HG03280 (cell line): Measurements from ENCODE around the gene CEP97.
"Not testable (repeated sequence)": the region's sequence is repeated elsewhere in the genome, so short reads cannot be mapped to it uniquely, and the experiment has no call there.

Source experiments
- ATAC-seq: cut with Tn5 transposase; IDR thresholded peaks from one replicate; pipeline ENCODE4 v1.9.1; 2021; ENCODE audit warnings: mild to moderate bottlenecking, moderate library complexity; ENCODE audit not compliant: unreplicated experiment

Gene CEP97

DNA sequence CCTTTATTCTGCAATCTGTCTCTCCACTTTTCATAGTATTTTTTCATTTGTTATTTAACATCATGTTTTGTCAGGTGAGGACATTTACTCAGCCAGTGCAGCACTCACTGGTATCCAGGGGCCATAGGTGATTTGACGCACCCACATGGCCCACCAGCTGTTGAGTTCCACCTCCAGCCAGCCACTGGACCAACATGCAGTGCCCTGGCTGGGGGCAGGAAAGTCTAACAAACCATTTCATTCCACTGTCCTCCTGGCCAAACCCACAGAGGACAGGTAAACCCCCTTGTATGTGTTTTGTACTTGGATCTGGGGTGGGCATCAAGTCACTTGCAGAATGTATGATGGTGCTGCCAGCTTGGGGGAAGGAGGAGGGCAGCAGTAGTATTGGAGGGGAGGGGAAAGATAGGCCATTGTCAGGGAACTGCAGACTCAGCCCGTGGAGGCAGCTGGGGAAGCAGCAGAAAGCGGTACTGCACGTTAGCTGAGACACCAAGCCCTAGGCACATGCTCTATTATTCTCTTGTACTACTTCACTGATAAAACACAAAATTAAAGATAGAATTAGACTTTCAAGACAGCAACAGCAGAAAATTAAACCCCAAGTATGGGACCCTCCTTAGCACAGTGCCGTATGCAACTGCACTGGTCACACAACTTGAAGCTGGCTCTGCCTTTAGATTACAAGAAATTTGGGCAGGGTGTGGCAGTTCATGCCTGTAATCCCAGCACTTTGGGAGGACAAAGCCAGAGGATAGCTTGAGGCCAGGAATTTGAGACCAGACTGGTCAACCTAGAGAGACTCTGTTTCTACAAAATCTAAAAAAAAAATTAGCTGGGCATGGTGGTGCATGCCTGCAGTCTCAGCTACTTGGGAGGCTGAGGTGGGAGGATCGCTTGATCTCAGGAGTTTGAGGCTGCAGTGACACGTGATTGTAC is 22.4 kb upstream of the CEP97 start:
- ATAC-seq, result no peak

DNA sequence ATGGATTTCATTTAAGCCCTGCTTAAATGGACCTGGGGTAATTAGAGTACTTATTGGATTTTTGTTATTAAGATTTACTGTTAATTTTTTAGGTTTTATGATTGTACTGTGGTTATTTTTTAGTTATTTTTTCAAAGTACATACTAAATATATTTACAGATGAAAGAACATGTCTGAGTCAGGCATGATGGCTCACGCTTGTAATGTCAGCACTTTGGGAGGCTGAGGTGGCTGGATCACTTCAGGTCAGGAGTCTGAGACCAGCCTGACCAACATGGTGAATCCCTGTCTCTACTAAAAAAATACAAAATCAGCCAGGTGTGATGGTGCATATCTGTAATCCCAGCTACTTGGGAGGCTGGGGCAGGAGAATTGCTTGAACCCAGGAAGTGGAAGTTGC is 21.7 kb upstream of the CEP97 start:
- ATAC-seq, result no peak

DNA sequence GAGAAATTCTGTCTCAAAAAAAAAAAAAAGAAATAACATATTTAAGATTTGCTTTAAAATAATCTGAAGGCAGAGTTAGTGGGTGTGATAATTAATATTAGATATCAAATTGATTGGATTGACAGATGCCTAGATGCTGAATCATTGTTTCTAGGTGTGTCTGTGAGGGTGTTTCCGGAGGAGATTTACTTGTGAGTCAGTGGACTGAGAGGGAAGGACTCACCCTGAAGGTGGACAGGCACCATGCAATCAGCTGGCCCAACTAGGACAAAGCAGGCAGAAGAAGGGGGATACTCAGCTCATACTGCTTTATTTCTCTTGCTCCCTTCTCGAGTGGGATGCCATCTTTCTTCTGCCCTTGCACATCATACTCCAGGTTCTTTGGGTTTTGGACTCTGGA is 21.2 kb upstream of the CEP97 start:
- ATAC-seq, result no peak

DNA sequence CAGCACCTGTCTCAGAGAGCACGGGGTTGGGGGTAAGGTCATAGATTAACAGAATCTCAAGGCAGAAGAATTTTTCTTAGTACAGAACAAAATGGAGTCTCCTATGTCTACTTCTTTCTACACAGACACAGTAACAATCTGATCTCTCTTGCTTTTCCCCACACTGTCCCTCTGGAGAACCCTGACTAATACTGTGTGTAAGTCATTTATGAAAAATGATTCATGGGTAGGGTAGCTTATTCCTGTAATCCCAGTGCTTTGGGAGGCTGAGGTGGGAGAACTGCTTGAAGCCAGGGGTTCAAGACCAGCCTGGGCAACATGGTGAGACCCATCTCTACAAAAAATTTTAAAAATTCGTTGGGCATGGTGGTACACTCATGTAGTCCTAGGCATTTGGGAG is 19.8 kb upstream of the CEP97 start:
- not testable (repeated sequence) for ATAC-seq

DNA sequence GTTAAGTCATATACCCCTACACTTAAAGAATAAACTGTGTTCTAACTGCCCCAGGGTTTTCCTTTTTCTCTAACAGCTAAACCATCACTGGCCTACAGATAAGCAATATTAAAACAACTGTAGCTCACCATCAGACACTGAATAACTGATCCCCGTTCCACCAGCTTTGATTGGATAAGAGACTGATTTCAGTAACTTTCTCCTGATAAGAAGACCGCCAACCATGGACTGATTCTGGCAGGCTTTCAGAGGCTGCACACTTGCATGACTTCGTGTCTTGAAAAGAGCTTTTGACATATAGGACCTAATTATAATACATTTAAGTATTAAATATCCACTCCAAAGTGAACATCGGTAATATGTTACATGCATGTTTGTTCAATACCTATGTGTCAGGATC is 15.3 kb upstream of the CEP97 start:
- no peak for ATAC-seq

DNA sequence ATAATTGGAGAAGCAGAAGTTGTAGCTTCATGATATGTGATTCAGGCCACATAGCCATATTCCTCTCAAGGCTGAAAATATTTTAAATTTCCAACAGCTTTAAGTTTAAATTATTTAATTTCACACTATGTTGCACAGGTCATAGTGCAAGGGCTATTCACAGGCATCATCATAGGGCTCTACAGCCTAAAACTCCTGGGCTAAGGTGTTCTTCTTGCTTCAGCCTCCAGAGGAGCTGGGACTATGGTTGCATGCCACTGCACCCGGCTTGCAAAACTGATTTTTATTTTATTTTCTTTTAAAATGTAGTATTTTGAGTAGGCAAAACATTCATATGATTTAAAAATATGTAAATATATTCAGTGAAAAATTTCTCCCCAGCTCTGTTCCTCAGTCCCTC is 6.0 kb upstream of the CEP97 start:
- ATAC-seq, result no peak

DNA sequence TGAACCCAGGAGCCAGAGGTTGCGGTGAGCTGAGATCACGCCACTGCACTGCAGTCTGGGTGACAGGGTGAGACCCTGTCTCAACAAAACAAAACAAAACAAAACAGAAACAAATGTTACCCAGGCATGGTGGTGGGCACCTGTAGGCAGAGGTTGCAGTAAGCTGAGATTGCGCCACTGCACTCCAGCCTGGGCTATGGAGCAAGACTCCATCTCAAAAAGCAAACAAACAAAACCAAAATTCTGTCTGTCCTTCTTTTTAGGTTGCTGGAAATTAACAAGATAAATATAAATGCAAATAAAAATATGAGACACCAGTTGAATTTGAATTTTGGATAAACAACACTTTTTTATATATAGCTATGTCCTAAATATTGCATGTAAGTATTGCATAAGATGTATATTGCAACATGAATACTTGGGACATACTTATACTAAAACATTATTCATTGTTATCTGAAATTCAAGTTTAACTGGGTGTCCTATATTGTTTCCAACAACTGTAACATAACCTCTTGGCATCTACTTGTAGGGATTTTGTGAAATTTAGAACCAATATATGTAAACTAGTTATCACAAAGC is 4.7 kb upstream of the CEP97 start:
- no peak for ATAC-seq

DNA sequence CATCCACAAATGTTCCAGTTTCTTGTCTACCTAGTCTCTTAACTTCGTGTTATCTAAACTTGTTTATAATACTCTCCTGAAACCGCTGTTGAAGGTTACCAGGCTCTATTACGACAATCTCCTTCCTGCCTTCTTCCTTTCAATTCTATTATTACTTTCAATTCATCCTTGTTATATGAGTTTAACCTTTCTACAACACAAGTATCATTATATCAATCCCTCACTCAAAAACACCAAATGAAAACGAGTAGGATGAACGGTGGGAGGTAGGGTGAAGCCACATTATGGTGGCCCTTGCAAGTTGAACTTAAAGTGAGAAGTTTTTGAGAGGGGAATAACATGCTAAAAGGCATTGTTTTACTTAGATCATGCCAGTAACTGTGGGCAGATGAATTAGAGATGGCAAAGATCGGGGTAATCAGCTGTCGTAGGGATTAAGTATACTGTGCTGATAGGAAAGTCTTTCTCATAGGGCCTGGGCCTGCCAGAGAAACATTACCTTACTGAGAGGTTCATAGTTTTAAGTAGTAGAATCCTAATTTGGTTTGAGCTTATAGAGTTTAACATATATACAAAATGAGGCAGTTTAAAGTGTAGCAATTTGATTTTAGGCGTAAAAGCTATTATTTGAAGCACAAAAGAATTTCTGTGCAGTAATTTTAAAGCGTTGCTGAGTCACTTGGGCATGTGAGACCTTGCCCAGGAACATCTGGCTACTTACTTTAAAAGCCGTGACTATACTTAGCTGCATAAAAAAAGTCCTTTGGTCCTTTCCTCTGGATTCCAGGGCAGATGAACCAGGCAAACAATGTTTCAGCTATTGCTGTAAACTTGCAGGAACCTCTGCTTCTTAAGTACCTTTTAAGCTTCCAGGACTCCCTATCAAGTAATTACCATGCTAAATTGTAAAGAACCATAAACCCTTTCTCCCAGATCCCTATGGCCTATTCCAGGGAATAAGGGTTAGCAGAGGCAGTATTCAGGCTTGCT is 3.3 kb upstream of the CEP97 start:
- no peak for ATAC-seq

DNA sequence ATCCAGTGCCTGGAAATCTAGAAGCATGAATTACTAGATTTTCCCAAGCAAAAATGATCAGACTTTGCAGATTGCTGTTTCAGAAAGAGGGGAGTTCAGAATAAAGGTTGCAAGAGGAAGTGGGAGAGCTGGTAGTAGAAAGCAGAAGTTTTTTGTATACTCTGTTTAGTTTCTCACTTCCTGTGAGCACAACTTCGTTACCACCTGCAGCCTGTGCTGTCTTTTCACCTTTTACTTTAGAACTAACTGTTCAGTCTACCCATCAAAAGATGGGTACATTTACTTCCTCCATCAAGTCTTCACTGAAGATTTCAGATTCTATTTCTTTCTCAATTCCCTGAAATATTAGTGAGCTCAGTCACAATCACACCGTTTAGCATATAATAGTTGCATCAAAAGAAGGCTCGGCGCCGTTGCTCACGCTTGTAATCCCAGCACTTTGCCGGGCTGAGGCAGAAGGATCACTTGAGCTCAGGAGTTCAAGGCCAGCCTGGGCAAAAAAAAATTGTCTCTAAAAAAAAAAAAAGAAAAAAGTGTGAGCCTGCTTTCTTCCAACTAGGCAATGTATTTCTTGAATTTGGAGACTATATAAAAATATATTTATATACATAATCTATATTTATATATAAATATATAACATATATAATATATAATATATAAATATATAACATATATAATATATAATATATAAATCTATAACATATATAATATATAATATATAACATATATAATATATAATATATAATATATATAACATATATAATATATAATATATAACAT is 1.8 kb upstream of the CEP97 start:
- ATAC-seq, result peak; percentile 48

DNA sequence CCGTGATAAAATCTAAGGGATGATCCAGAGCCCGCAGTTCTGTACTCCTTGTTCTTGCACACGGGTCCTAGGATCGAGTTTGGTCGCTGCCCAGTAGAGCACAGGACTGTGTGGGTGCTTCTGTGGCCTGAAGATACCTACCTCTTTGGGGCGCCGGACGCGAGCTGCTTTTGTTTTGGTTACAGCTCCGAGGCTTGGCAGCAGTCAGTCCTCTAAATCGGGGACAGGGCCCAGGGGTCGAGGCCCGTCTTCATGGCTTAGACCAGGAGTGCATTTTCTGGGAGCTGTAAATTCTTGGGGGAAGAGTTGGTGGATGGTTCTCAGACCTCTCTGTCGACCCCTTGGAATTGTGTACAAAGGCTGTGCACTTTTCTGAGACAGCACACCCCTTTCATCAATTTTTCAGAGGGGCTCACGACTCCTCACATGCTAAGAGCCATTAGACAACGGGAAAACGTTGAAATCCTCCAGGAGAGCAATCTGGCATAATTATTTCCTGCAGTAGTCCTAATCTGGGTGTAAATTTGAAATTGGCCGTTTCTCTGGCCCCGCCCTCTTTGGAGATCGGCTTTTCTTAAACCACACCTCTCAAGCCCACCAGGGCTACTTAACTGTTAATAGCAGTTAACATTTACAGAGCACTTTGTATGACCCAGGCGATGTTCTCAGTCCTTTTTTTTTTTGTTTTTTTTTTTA is 928 bp downstream of the CEP97 start:
- ATAC-seq, result peak; percentile 17

DNA sequence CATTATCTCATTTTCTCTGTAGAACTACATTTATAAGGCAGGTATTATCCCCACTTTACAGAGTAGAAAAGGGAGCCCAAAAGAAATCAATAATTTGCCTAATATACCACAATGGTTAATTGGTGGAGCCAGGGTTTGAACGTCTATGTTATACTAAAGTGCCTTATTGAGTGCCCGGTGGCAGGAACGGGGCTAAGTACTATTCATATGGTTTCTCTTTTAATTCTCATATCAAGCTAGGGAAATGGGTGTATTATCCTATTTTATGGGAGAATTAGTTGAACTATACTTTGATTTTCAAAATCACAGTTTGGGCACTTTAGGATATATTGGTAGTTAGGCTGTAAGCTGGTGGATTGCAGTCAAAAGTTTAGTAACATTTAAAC is 1.5 kb downstream of the CEP97 start:
- no peak for ATAC-seq

DNA sequence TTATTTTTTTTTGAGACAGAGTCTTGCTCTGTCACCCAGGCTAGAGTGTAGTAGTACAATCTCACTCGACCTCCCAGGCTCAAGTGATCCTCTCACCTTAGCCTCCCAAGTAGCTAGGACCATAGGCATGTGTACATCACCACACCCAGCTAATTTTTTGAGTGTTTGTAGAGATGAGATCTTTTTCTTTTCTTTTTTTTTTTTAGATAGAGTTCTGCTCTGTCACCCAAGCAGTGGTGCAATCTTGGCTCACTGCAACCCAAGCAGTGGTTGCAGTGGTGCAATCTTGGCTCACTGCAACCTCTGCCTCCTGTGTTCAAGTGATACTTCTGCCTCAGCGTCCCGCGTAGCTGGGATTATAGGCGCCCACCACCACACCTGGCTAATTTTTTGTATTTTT is 5.2 kb downstream of the CEP97 start:
- no peak for ATAC-seq

DNA sequence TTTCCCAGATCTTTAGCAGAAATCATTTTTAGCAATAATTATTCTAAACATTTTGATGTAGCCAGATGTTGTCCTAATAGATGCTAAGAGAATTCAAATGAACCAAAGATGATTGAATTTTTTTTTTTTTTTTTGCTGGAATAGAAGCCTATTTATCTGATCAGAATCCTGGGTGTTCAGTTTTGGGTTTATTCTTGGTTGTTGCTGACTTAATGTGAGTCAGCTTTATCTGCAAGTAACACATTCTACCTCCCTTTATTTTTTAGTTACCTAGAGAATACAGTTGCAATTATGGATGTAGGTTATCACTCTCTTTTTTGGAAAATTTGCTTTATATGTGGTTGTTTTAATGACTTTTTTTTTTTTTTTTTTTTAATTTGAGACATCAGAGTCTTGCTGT is 6.4 kb downstream of the CEP97 start:
- ATAC-seq, result no peak

DNA sequence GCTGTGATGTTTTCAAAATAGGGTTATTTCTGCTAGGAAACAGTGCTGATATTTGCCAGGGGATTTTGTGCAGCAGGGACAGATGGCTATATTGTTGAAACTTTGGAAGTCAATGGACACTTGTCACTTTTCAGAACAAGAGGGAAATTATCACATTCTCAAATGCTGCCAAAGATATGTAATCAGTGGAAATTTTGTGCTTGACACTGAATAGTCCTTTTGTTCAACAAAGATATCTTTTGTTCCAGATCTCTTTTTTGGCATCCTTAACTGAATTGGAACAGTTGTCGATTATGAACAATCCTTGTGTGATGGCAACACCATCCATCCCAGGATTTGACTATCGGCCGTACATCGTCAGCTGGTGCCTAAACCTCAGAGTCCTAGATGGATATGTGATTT is 7.8 kb downstream of the CEP97 start:
- no peak for ATAC-seq

DNA sequence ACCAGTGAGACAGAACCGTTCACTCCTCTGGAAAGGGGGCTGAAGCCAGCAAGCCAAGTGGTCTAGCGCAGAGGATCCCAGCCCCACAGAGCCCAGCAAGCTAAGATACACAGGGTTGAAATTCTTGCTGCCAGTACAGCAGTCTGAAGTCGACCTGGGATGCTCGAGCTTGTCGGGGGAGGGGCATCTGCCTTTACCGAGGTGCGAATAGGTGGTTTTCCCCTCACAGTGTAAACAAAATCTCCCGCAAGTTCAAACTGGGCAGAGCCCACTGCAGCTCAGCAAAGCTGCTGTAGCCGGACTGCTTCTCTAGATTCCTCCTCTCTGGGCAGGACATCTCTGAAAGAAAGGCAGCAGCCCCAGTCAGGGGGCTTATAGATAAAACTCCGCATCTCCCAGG is 11.4 kb downstream of the CEP97 start:
- ATAC-seq, result no peak

DNA sequence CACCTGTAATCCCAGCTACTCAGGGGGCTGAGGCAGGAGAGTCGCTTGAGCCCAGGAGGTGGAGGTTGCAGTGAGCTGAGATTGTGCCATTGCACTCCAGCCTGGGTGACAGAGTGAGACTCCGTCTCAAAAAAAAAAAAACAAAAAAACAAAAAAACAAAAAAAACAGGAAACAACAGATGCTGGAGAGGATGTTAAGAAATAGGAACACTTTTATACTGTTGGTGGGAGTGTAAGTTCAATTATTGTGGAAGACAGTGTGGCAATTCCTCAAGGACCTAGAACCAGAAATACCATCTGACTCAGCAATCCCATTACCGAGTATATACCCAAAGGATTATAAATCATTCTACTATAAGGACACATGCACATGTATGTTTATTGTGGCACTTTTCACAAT is 17.5 kb downstream of the CEP97 start:
- ATAC-seq, result not testable (repeated sequence)

DNA sequence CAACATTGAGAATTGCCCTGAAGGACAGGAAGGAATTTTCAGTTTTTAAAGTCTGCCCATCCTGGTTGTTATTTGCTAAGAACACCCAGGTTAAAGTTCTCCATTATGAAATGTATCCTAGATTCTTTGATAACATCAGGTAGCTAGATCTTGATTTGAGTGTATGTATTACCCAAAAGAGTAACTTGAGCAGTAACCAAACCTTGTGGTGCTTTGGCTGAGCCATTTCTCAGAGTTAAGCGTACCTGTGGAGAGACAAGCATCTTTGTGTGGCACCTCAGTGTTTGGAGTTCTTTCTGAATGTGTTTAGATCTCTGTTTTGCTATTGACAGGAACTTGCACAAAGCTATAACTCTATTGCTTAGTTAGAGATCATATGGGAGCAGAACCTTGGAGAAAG is 20.4 kb downstream of the CEP97 start:
- no peak for ATAC-seq

DNA sequence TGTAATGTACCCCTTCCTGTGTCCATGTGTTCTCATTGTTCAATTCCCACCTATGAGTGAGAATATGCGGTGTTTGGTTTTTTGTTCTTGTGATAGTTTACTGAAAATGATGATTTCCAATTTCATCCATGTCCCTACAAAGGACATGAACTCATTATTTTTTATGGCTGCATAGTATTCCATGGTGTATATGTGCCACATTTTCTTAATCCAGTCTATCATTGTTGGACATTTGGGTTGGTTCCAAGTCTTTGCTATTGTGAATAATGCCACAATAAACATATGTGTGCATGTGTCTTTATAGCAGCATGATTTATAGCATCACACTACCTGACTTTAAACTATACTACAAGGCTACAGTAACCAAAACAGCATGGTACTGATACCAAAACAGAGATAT is 21.5 kb downstream of the CEP97 start:
- ATAC-seq, result not testable (repeated sequence)

DNA sequence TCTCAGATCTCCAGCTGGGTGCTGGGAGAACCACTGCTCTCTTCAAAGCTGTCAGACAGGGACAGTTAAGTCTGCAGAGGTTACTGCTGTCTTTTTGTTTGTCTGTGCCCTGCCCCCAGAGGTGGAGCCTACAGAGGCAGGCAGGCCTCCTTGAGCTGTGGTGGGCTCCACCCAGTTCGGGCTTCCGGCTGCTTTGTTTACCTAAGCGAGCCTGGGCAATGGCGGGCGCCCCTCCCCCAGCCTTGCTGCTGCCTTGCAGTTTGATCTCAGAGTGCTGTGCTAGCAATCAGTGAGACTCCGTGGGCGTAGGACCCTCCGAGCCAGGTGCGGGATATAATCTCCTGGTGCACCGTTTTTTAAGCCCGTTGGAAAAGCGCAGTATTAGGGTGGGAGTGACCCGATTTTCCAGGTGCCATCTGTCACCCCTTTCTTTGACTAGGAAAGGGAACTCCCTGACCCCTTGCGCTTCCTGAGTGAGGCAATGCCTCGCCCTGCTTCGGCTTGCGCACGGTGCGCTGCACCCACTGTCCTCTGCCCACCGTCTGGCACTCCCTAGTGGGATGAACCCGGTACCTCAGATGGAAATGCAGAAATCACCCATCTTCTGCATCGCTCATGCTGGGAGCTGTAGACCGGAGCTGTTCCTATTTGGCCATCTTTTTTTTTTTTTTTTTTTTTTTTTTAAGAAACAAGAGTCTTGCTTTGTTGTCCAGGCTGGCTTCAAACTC is 29.1 kb downstream of the CEP97 start:
- not testable (repeated sequence) for ATAC-seq
